Islet precursor cell (in vitro differentiated cells): ENCODE measurements around the gene TRIL.
A peak's percentile ranks its signal among the peaks of the same experiment; 100 is the strongest.

Source experiments
- DNase-seq: peaks from one replicate; pipeline ENCODE4 v3.0.0-alpha.2; 2018

The TRIL gene, protein sequence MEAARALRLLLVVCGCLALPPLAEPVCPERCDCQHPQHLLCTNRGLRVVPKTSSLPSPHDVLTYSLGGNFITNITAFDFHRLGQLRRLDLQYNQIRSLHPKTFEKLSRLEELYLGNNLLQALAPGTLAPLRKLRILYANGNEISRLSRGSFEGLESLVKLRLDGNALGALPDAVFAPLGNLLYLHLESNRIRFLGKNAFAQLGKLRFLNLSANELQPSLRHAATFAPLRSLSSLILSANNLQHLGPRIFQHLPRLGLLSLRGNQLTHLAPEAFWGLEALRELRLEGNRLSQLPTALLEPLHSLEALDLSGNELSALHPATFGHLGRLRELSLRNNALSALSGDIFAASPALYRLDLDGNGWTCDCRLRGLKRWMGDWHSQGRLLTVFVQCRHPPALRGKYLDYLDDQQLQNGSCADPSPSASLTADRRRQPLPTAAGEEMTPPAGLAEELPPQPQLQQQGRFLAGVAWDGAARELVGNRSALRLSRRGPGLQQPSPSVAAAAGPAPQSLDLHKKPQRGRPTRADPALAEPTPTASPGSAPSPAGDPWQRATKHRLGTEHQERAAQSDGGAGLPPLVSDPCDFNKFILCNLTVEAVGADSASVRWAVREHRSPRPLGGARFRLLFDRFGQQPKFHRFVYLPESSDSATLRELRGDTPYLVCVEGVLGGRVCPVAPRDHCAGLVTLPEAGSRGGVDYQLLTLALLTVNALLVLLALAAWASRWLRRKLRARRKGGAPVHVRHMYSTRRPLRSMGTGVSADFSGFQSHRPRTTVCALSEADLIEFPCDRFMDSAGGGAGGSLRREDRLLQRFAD

DNA sequence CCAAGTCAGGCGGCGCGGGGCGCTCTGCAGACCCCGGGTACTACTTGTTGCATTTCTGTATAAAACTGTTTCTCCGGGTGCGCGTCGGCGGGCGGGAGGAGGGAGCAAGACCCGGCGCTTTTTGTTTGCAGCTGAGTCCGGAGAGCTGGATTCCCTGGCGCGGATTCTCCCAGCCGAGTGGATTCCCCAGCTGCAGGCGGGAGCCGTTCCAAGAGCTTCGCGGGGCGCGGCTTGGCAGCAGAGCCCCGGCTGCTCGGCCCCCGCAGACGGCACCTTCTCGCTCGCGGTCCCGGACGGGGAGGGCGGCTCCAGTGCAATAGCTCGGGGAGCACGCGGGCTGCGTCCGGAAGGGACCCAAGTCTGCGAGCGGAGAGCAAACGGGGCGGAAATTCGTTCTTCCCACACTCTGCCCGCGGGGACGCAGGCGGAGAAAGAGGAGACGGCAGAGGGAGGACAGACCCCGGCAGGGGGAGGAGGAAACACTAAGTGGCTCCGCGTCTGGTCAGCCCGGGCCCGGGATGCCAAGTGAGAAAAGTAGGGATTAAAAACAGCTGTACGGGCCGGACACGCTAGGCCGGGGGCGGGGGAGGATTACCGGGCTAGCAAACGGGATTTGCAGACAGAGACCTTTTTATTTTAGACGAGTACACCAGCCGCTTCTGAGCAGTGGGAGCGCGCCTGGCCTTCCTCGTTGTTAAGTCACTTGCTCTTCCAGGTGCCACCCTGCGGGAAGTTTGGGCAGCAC, at the start of gene TRIL:
TSS of gene TRIL (minus strand) at position 96 of the 745 bp plus-strand sequence. CDS start 284 bp downstream, outside the sequence.
- peak; percentile 89 for DNase-seq

DNA sequence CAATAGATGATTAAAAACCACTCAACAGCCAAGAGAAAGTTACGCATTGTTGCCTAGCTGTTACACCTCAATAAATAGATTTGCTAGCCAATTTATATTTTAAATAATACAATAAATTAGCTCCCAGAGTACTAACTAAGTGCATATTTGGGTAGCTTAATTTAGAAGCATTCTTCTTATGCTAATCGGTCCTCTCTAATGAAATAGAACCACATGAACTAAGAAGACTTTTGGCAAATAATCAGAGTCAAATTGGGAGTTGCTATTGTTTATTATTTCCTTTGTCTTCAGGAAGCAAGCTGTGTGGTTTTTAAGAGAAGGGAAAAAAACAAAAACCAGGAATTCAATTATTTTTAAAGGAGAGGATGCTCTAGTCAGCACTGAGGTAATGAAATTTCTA, 49.0 kb upstream of the TRIL start:
- no peak for DNase-seq

DNA sequence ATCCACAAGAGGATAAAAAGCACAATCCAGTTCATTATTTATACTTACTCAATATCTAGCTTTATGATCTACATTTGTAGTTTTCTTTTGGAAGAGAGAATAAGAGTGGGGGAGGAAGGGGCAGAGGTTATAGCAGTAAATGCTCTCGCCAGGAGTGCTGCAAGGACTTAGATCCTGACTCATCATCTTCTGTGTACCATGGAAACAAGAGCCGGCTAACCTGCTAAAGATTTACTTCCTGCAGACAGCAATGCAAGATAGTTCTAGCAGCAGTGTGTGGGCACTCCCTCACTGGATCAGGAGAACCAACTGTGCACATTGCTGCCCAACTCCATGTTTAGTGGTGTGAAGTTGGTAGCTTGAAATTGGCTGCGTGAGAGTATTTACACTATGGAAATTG, 47.7 kb upstream of the TRIL start:
- no peak for DNase-seq

DNA sequence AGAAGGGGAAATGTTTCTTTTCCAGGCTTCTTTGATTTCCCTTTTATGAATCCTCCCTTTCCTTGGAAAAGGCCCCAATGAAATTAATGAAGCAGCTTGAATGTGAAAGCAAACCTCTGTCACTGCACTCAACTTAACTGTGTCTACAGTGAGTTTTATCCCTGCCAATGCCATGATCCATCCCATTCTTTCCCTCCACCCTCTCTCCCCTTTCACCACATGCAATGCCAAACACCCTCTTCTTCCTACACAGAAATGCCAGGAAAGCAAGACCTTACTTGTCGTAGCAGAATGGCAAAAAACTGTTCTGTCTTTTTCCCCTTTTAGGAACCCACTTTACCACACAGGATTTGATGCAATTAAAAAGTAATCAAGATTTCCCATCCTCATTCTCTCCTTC, 47.3 kb upstream of the TRIL start:
- no peak for DNase-seq

DNA sequence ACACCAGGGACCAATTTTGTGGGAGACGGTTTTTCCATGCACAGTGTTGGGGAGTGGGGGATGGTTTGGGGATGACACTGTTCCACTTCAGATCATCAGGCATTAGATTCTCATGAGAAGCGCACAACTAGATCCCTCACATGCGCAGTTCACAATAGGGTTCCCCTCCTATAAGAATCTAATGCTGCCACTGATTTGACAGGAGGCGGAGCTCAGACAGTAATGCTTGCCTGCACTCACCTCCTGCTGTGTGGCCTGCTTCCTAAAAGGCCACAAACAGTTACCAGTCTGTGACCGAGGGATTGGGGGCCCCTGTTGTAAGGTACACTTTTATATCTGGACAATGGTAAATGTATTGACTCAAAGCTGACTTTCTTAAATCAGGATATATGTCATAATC, 45.6 kb upstream of the TRIL start:
- peak; percentile 19 for DNase-seq

DNA sequence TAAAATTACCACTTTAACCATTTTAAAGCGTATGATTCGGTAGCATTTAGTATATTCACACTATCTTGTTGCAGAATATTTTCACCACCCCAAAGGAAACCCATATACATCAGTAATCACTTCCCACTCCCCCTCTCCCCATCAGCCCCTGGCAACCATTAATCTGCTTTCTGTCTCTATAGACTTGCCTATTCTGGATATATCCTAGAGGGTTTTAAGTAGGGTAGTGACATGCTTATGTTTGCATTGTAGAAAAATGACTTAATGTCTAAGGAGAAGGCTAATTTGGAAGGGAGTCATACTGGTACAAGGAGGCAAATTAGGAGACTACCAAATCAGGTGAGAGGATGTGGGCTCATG, 42.6 kb upstream of the TRIL start:
- no peak for DNase-seq

DNA sequence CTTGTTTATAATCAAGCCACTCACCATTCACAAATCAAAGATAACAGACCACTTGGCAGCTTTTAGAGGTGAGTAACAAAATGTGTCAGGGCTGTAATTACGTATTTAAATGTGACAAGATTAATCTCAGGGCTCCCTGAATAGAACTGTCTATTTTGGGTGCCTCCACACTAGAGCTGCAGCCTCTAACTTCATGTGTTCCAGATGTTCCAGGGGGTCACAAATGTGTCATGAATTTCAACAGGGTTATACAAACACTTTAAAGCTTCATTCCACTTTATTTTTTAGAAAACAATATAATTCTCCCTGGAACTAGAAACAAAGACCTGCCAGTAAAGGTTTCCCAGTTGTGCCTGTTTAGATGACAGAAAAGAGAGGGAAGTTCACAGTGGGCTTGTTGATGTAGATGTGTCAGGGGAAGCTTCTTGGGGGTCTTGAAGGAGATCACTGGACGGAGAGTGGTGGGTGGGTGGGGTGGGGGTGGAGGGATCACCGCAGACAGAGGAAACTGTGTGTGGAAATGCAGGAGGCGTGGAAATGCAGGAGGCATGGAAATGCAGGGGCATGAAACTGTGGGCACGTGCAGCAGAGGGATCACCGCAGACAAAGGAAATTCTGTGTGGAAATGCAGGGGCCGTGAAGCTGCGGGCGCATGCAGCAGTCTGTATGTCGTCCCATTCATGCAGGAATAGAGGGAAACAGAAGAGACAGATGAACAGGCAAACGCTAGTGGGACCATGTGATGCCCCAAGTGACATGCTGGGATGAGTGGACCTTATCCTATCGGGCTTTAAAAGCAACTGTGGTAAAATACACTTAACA, 42.0 kb upstream of the TRIL start:
- peak; percentile 42 for DNase-seq

DNA sequence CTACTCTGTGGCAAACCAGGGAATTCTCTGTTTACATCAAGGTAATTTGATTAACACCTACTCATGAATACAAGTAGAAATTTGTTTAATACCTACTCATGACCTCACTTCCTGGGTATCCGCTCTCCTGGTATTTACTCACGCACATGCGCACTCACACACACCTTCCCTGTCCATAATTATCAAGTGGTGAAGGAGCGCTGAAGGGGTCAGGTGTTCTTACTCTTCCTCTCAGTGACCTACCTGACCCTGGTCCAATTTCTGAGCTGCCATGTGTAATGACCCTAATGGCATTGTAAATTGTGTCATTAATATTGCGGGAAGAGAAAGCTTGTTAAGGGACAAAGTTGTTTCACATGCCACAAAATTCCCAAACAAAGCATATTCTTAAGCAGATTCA, 41.3 kb upstream of the TRIL start:
- DNase-seq = peak; percentile 11

DNA sequence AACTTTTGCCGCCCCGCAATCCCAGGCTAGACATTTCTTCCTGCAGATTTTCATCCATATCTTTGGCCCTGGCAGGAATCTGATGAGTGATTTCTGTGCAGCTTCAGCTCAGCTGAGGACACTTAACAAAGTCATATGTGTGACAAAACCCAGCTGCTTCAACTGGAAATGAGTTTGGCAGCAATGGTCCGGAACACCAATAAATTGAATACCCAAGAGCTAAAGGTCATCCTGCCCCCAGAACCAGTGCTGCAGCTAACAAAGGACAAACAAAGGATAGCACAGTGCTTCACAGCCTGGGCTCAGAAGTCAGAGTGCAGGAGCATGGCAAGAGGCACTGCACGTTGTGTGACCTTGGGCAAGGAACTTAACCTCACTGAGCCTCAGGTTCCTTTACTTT, 40.0 kb upstream of the TRIL start:
- DNase-seq = peak; percentile 34

DNA sequence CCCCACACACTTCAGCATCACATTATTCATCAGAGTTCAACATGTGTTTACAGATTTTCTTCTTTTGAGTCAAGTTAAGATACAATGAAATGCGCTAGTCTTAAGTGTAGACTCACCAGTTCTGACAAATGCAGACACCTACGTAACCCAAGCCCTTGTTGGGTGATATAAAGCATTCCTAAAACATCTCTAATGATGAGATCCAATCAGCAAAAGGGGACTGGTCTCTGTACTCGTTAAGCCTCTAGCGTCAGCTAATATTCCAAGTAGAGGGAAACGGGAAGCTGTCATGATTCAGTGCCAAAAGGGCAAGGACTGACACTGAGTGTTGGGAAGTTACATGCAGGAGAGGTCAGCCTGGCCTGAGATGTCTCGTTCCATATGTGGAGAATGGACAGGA, 38.7 kb upstream of the TRIL start:
- peak; percentile 35 for DNase-seq

DNA sequence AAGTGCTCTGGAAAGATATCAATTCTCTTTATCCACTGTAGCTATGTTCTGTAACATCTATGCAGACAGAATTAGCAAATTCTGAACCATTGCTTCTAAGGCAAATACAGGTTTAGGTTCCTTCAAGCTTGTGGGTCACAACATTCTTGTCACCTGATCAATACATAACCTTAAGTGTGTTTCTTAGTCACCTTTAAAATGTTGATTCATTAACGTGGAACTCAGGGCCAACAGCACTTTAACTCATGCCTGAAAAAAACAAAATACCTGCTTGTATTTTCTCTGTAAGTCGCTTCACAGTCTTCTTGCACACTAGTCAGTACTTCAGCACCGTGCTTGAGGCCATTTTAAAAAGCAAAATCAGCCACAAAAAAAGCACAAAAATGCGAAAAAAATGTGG, 35.2 kb upstream of the TRIL start:
- peak; percentile 1 for DNase-seq

DNA sequence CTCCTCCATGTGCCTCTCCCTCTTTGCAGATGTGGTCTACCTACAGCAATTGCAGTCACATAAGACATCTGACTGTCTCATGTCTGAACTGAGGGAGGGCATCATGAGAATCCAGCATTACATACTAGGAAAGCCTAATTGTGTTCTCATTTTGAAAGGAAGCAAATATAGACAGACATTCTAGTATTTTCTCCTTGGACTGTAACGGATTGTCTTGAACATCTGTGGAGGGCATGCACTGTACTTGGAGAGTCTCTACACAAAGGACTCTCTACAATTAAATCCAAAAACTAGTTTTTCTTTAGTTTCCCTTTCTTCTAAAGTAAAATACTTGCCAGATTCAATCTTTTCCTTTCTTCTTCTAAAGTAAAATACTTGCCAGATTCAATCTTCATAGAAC, 34.7 kb upstream of the TRIL start:
- DNase-seq = no peak

DNA sequence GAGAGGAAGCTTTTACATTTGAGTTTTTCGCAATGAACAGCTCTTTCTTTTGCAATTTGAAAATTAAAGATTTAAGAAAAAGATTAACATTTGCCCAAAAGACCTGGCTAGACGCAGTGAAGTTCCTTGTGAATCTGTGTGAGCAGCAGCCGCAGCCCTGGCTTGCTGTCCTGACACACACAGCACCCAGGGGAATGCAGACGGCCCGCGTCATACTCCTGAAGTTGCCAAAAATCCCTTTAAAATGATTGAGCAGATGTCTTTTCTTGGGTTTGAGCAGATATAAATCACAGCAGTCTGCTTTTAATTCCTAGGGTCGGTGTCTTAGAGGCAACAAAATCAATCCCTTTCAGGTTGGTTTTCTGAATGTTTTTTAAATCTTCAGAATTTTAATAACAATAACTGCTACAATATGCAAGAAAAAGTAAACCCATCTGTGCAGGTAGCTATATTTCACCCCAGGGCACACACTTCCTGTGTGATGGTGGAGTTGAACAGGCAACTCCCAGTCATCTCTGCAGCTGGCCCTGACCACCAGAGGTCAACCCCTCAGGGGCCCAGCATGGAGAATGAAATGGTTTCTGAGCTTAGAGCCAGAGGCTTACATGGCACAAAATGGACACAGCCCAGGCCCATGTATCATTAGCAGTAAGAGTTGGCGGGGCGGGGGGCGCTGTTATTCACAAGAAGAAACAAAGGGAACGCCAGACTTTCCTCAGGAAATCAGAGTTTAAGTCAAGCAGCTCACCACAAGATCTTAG, 32.2 kb upstream of the TRIL start:
- peak; percentile 58 for DNase-seq

DNA sequence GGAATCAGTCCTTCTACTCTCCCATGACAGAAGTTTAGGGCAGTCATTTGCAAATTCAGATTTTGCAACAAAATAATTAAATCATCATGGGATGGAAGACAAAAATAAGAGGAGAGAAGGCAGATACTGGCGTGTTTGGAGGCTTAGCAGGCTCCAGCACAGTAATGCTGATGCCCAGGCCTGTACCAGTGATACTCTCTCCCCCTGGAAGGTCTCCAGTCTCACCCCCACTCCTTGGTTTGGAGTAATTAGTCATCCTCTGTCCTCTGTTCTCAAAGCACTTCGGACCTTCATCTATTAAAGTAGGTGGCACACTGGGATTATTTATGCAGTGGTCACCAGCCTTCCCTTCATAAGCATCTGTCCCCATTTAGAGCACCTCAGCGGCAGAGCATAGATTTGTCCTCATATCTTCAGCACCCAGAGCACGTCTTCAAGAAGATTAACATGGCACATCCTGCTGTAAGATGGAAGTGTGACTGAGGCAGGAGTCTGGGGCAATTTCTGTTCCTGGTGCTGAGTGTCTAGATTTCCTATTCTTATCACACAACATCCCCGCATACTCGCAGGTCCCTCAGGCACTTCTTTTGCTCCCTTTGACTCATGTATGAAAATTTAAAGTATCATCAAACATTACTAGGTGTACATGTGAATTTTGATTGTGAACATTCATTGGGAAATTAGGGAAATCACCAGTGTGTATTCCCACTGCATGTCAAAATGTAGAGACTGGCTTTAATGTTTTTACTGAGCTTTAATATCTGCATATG, 31.3 kb upstream of the TRIL start:
- peak; percentile 13 for DNase-seq

DNA sequence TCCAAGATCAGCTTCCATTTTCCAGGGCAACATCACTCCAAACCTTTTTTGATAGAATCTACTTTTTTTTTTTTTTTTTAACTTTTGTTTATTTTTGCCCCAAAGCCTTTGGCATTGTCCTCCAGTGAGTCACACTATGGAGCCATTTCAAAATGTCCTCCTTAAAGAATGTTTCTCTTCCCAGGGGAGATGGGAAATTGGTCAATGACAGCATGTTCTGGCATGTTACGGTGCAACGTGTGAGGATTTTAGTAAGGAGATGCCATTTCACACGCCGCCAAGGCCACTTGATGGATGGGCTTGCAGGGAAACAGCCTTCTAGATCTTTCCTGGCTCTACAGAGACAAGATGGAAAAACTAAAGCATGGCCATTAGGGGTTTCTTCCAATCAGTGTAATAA, 30.7 kb upstream of the TRIL start:
- DNase-seq = peak; percentile 76

DNA sequence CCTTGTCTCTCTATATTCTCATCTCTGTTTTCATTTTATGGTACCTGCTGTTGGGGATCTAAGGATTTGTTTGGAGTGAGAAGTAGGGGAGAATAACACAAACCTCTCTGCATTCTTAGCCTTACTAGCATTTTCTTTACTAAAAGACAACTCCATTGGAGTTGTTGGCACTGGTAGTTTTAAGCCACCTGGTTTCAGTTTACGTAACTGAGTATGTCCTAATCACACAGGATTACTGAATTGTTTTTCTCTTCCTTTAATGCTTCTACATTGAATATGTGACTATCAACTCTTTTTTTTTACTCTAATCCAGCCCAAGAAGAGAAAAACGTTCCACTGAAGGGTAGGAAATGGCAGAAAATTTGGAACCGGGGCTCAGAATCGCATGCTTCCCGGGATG, 30.0 kb upstream of the TRIL start:
- DNase-seq = peak; percentile 16

DNA sequence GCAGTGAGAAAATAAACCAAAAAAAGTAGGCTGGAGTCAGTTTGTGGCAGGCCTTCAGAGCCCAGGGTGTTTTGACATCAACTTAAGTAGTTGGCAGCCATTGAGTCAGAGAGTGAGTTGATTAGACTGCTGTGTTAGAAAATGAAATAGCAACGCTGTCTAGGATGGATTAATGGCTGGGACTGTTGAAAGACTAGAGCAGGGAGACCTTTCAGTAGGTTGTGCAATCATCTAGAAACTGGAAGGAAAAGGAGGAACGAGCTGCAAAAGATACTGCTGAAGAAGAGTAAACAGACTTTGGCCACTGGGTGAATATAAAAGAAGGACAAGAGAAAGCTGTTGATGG, 28.6 kb upstream of the TRIL start:
- no peak for DNase-seq

DNA sequence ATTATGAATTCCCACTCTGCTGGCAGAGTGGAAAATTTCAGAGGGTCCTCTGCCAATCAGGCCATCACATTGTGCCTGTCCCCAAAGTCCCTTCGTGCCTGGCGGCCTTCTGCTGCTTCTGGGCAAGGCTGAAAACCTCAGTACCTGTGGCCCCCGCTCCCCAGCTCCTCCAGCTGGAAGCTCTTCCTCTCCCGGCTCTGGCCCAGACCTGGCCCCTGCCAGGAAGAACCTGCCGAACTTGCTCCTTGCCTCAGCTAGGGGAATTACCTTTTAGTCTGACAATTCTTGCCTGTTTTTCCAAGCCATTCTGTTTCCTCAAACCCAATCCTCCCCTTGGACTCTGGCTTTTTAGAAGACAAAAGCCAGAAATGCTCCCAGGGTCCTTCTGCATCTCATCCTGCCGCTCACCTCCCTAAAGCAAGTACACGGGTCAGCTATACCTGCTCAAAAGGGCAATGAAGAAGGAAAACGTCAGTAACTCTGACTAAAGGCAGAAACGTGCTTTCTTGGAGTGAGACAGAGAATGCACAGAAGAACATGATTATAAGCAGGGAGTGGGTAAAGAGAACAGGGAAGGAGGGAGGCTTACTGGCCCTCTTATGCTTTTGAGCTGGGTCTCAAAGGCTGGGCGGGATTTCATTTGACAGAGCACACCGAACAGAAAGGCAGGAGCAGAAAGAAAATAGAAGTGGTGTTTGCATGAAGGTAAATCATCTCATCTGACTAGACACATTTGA, 28.1 kb upstream of the TRIL start:
- peak; percentile 77 for DNase-seq

DNA sequence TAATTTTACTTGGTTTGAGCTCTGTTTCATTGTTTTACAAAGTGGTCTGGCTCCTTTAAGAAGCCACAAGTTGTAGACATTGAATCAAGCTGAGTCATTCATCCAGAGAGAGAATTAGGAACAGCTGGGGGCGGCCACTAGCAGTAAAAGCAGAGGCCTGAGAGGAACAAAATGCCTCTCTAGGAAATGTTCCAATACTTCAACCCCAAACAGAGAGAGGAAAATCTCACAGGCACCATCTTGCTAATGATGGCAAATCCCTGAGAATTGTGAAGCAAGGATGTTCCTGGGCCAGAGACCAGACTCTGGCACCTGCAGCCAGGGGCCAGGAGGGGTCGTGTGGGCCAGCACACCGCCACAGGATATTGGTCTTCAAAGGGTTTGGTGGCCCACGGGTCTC, 26.5 kb upstream of the TRIL start:
- peak; percentile 86 for DNase-seq

DNA sequence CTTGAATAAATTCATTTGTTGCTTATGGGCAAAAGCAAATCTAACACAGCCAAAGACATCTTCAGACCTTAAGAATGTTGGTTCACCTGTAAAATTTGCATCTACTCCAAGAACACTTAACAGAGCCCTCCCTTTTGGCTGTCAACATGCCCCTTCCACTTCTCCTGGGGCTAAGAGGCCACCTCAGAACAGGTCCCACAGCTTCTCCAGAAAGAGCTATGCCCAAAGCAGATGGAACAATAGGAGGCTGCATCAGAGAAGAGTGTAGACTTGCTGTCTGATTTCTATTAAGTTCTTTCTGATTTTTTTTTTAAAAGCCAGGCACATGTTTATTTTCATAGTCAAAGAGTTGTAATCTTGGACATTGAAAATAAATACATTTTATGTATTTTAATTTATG, 26.1 kb upstream of the TRIL start:
- peak; percentile 54 for DNase-seq
